GM21367 (cell line): ENCODE data around the gene SERPINC1.
"Not testable (repeated sequence)": the region's sequence is repeated elsewhere in the genome, so short reads cannot be mapped to it uniquely, and the experiment has no call there.

Source experiments
- ATAC-seq: cut with Tn5 transposase; IDR thresholded peaks from one replicate; pipeline ENCODE4 v1.9.1; 2021; ENCODE audit not compliant: unreplicated experiment

SERPINC1 gene

DNA sequence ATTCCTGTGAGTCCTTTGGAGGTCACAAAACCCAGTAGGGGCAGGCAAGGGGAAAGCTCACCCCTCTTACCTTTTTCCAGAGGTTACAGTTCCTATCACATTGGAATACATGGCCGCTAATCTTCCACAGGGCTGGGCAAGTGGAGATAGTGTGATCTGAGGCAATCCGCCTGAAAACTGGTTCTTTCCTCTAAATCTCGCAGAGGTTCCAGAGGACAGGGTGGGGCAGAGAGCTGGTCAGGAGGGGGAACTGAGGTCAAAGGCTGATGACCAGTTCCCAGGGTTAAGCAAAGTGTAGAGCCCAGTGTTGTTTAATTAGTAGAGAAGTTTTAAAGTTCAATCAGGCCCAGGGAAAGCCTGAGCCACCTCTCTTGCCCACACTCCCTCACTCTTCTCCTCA lies at the start of gene SERPINC1:
Gene SERPINC1 (minus strand): TSS at position 179 of the 400 bp plus-strand sequence. CDS start 68 bp downstream, at position 111.
- ATAC-seq = no peak

DNA sequence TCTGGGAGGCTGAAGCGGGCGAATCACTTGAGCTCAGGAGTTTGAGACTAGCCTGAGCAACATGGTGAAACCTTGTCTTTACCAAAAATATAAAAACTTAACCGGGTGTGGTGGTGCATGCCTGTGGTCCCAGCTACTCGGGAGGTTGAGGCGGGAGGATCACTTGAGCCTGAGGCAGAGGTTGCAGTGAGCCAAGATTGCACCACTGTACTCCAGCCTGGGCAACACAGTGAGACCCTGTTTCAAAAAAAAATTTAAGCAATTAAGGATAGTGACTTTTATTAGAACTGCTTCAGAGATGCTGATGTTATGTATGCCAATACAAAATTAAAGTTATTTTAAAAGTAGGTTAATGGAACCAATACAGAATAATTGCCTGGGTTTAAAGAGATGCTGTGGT lies 48.8 kb upstream of the SERPINC1 start:
- ATAC-seq = not testable (repeated sequence)

DNA sequence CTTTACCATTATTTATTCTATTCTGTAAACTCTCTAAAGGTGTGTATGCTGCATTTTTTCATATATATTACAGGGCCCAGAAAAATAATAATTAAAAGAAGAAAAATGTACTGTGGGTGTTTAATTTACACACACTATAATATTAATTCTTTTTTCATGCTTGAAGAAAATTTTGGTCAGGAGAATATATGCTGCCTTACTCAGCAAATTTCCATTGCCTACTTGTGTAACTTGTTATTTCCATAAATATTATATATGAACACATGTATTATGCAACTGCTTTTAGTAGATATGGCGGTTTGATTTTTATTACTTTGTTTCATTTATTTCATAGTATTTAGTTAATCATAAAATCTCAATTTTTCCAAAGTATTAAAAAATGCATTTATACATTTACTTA lies 46.4 kb upstream of the SERPINC1 start:
- ATAC-seq = no peak

DNA sequence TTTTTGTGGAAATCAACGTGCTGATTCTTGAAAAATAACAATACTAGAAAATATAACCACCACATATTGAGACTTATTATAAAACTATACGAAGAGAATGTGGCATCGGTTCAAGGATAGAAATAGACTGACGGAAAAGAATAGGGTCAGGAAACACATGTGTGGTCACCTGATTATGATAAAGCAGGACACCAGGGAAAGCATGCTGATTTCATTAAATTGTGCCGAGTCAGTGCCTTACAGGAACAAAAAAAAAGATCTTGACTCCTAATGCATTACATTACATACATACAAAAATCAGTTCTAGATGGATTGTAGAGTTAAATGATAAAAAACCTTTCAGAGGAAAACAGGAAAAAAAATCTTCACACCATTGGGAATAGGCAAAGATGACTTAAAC lies 43.5 kb upstream of the SERPINC1 start:
- ATAC-seq = no peak

DNA sequence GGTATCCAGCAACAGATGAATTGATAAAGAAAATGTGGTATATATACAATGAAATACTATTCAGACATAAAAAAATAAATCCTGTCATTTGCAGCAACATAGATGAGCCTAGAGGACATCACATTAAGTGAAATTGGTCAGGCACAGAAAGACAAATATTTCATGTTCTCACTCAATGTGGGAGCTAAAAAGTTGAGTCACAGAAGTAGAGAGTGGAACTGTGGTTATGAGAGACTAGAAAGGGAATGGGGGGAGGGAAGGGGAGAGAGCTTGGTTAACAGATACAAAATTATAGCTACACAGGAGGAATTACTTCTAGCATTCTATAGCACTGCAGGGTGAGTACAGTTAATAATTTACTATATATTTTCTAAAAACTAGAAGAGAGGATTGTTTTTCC lies 37.1 kb upstream of the SERPINC1 start:
- ATAC-seq = no peak

DNA sequence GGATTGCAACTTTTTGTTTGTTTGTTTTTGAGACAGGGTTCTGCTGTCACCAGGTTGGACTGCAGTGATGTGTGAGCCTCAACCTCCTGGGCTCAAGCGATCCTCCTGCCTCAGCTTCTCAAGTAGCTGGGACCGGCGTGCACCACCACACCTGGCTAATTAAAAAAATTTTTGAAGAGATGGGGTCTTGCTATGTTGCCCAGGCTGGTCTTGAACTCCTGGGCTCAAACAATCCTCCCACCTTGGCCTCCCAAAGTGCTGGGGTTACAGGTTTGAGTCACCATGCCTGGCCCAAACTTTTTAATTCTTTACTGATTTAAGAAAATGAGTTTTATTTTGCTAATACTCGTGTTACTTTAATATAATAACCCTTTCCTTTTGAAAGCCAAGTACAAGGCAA lies 31.5 kb upstream of the SERPINC1 start:
- no peak for ATAC-seq

DNA sequence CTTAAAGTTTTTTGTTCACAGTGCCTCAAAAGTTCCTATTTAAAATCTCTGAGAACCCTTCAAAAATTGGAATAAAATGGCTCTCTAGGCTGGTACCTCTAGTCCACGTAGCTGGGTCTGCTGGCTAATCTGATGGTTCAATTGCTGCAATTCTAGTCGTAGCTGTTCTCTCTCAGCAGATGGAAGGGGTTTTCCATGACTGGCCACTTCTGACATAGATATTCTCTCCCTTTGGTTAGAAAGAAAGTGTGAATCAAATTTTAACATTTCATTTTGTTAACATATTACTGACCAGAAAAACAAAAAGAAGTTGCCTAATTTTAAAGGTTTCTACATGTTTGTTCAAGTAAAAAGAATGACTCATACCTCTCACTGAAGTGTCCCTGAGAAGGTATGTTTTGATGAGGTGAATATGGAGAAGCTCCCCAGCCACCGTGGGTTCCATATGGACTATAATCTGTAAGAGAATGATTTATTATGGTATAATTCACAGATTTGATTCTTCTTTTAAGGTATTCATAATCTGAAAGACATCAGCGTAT lies 29.3 kb upstream of the SERPINC1 start:
- ATAC-seq = no peak

DNA sequence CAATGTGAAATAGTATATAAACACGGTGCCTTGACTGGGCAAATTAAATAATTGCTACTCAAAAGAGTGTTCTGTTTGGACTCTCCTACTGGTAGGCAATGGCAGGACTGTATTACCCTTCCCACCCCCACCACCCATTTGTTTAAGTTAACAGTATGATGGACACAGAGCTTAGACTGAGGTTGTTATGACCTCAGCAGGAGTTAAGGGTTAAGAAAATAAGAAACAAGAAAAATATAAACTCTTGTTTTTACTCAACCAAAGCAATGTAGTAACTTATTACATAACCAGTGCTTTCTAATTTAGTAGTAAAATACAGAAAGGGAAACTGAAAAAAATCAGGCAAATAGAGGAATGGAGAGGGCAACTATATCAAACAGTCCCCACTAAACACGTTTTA lies 19.9 kb upstream of the SERPINC1 start:
- no peak for ATAC-seq

DNA sequence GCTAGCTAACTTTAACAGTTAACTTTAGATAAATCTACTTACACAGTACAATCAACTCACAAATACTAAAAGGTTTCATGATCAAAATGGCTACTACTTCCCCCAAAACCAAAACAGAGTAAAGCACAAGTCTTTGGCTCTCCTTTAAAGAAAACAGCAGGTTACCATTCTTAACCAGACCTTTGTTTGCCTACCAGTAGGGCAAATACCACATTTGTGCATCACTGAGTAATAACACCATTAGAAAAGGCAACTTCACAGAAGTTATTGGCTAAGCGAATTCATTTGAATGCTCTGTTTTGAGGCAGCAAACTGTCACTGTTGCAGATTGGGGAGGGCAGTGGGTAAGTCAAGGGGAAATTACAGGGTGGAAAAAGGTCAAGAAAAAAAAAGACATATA lies 17.3 kb upstream of the SERPINC1 start:
- ATAC-seq = no peak

DNA sequence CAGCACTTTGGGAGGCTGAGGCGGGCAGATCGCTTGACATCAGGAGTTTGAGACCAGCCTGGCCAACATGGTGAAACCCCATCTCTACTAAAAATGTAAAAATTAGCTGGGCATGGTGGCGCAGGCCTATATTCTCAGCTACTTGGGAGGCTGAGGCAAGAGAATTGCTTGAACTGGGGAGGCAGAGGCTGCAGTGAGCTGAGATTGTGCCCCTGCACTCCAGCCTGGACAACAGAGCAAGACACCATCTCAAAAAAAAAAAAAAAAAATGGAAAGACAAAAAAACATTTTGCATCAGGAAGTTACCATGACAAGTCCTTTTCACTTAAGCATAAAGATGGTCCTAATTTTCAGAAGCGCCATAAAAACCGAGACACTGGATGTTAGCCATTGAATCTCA lies 13.4 kb upstream of the SERPINC1 start:
- ATAC-seq = not testable (repeated sequence)

DNA sequence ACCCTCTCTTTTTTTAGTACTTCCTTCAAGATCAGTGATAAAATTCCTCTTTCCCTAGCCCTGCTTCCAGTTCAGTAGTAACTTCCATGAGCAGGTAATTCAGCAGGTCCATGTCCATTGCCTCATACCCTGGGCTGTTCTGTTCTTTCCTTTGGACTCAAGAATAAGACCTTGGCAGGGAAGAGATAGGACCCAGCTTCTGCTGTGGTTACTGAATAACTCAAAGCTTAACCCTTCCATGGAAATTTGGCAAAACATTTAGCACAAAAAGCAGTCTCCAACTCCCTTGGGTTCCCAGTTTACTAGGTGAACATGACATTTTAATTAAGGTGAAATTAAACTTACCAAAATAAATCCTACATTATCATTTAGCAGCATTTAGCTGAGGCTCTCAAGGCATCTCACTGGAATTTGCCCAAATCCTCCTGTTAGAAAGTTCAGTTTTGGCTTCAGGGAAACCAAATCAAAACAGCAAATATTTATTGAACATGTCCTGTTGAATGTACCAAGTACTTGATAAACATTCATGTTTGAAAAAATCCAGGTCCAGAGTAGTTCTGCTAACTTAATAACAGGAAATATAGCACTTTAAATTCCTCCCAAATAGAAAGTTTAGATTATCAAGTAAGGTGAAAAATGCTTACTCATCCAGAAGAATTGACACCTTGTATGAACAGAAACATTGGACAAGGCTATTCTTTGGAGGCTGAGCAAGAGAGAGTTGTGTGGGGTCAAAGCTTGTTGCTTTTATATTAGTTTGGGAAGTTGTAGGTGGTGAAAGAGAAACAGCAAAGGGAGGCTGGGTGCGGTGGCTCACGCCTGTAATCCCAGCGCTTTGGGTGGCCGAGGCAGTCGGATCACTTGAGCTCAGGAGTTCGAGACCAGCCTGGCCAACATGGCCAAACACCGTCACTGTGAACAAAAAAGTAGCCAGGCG lies 8.4 kb upstream of the SERPINC1 start:
- no peak for ATAC-seq

DNA sequence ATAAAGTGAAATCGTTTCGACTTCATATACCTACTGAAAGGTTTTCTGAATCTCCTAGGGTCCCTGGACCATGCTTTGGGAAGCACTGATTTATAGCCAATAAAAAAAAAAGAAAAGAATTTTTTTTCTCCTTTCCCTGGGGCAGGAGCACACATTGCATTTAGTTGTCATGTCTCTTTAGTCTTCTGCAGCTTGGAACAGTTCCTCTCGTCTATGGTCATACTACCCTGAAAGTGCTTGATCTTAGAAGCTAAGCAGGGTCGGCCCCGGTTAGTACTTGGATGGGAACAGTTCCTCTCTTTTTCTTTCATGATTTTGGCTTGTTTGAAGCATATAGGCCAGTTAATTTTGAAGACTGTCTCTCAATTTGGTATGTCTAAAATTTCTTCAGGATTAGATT lies 3.7 kb upstream of the SERPINC1 start:
- ATAC-seq = no peak

DNA sequence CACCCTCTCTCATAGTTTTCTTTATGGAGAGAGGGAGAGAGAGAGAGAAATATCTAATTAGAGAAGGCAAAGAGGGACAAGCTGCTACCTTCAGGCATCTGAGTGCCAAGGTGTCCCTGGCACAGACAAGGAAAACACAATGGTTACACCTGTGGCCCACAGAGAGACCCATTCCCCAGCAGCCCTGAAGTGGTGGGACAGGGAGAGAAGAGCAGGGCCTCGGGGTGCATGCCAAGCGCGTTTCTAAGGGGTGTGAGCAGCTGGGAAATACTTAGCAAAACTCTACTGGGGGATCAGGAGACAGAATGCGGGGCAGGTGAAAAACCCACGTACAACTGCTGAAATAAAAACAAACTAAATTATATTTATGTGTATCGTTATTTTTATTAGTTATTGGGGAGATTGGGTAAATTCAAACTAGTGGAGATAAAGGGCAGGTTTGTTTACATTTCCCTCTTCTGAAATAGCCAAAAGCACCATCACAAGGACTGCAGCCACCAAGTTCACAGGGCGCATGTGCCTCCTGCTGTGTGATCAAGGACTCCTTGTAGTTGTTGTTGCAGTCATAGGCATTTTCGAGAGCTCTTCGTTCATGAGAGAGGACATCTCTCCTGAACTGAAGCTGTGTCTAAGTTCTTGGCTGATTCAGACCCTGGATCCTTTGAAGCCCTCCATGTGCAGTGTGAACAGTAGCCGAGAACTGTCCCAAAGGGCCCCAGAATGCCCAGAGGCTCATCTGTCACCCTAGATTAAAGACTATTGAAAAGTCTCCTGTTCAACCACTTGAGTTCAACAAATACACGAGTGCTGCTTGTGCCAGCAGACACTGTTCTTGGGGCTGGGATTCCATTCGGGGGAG lies 737 bp upstream of the SERPINC1 start:
- ATAC-seq = no peak

DNA sequence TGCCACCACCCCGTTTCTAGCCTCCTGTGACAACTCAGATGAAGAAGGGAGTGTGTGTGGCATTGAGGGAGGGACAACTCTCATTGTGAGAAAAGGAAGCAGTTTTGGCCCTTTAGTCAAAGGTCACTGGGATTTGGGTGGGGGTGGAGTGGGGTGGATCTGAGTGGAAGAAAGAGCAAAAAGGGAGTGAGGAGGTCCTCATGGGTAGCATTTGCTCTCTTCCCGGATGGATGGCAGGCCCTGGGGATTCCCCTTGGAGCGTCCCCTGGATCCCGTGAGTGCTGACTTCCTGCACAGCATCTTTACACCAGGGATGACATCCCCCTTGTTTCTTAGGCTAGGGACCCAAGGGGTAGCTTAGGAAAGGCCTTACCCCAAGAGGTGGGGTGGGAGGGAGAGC lies 460 bp downstream of the SERPINC1 start:
- no peak for ATAC-seq

DNA sequence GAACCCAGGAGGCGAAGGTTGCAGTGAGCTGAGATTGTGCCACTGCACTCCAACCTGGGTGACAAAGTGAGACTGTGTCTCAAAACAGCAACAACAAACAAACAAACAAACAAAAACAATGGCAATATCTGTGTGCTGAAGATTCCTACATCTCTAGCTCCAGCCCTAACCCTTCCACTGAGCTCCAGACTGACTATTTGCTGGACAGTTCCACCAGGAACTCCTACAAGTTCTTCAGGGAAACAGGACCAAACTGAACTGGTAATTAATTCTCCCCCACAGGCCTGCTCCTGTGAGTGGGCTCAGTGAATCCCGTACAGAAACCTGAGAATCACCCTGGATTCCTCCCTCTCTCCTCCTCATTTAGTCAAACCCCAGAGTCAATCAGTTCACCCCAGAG lies 1.5 kb downstream of the SERPINC1 start:
- no peak for ATAC-seq

DNA sequence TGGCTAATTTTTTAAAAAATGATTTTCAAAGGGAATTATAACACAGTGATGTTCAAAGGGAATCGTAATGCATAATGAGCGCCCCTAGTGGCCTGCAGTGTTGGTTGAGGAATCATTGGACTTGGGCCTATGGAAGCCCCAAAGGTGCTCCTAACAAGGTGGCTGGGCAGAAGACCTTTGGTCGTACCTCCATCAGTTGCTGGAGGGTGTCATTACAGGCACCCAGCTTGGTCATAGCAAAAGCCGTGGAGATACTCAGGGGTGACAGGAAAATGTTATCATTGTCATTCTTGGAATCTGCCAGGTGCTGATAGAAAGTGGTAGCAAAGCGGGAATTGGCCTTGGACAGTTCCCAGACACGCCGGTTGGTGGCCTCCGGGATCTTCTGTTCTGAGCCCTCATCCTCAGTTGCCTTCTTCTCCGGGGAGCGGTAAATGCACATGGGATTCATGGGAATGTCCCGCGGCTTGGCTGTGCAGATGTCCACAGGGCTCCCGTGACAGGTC lies 2.7 kb downstream of the SERPINC1 start:
- ATAC-seq = no peak

DNA sequence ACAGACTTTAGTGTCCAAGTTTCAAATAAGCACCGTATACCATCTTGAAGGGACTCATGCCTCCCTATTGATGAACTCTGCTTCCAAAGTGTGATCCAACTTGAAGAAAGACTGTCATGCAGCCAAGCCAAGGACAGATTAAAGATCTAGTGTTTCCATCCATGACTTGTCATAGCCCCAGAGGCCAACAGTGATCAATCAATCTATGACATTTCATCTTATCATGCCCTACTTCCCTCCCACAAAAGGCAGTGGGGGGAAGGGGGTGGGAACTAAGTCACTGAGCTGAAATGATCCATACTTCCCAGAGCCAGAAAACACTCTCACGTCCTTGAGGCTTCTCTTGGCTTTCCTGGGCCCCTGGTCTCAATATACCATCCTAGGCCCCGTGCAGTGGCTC lies 4.0 kb downstream of the SERPINC1 start:
- no peak for ATAC-seq

DNA sequence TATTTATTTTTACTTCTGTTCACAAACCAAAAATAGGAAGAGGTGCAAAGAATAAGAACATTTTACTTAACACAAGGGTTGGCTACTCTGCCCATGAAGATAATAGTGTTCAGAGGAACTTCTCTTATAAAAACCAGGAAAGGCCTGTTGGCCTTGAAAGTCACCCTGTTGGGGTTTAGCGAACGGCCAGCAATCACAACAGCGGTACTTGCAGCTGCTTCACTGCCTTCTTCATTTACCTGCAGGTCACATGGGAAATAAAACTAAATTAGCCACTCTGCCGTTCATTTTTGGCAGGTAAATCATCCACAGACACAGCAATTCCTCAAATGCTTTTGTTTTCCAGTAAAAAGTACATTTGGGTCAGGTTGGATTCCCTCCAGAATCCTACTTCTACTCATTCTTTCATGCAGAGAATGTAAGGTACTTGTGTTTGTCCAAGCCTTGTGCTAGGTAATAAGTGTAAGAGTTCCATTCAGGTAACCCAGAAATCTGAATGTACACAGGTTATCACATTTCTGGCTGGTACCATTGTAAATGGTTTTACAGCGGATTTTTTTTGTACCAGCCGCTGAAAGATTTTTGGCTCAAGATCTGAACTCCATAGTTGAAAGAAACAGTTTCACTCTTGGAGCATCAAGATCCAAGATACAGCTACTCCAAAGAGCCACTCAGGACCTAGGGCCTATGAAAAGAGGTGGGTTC lies 13.1 kb downstream of the SERPINC1 start:
- ATAC-seq = no peak

DNA sequence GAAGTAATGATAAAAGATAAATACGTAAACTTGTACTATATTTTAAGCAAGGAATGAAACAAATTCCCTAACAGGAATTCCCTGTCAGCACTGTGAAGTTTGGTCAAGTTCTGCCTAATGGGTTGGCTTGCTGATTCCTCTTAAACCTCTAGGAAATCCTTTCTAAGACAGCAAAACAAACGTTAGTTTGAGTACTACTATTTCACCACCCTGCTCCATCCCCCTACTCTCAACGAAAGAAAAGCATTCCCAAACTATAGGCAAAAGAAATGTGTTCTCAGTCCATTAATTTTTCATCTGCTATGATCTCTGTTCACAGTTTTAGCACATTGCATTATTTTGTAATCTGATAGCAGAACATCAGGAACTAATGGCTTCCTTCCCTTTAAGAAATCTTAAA lies 16.1 kb downstream of the SERPINC1 start:
- ATAC-seq = no peak

DNA sequence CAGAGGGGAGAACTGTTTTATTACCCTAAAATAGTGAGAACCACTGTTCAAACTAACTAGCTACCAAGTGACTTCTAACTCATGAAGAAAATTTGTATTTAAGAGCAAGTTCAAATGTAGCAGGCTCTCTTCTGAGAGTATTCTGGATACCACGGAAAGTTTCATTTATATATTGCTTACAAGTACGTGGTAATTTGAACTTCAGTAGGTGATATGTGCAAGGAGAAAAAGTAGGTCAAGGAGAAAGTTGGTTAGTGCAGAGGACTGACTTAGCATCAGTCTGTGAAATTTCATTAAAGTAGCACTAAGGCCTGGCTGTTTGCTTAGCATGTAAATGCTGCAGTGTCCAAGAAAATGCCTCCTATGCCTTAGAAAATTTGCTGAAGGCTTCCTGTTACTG lies 16.7 kb downstream of the SERPINC1 start:
- no peak for ATAC-seq

DNA sequence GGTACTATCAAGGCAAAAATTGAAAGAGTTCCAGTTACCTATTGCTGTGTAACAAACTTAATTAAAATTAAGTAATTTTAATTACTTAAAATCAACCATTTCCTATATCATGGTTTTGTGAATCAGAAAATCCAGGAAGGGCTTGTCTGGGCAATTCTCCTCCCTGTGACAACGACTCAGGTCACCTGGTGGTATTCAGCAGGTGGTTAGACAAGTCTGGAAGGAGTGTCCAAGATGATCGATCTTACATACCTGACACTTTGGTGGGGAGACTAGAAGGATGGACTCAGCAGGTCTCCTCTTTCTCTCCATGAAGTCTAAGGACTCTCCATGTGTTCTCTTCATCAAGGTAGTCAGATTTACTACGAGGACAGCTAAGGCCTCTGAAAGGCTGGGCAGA lies 22.9 kb downstream of the SERPINC1 start:
- no peak for ATAC-seq
